SHP77 (cell line): Measurements from ENCODE around the gene B4GALT1.

Experiments
- DNase-seq, 2 experiments: peaks; one replicate each; lab custom pipeline; 2025; lab: John Stamatoyannopoulos, UW

B4GALT1 gene, protein sequence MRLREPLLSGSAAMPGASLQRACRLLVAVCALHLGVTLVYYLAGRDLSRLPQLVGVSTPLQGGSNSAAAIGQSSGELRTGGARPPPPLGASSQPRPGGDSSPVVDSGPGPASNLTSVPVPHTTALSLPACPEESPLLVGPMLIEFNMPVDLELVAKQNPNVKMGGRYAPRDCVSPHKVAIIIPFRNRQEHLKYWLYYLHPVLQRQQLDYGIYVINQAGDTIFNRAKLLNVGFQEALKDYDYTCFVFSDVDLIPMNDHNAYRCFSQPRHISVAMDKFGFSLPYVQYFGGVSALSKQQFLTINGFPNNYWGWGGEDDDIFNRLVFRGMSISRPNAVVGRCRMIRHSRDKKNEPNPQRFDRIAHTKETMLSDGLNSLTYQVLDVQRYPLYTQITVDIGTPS

DNA sequence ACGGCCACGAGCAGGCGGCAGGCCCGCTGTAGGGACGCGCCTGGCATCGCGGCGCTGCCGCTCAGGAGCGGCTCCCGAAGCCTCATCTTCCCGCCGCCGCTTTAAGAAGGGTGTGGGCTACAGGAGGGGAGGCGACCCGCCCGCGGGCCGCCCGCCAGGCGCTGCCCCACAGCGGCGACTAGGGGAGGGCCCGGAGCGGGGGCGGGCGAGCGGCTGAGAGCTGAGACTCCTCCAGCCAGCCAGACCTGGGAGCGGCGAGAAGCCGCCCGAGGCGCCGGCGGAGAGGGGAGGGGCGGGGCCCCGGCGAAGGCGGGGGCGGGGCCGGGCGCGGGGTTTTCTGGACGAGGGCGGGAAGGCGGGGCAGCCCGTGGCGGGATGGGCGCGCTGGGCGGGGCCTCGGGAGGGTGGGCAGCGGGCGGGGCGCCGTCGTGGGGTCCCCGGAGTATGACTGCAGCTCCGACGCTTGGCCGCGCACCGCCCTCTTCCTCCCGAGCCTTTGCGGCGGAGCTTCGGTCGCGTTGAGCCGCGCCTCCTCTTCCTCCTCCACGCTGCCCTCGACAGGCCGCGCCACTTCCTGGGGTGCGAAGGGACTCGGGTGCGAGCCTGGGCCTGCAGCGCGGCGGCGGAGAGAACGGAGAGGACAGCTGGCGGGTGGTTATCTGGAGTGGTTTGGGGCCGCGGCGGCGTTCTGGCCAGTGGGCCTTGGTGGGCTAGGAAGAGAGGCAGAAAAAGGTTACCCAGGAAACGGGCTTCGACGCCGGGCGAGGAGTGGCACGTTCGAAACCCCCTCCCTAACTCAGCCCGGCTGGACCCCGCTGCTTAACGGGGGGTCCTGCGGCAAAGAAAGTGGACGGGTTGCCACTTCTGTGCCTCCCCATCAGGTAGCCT, at the start of gene B4GALT1:
Gene B4GALT1, minus strand, starts transcription at position 253 of the 888 bp plus-strand sequence. Its CDS starts 167 bp downstream, at position 86.
- peak; percentile 61 to 65 for DNase-seq

GRCh38 chr9:33211695-33212393, 44.7 kb upstream of the B4GALT1 start:
- no peak for DNase-seq

DNA sequence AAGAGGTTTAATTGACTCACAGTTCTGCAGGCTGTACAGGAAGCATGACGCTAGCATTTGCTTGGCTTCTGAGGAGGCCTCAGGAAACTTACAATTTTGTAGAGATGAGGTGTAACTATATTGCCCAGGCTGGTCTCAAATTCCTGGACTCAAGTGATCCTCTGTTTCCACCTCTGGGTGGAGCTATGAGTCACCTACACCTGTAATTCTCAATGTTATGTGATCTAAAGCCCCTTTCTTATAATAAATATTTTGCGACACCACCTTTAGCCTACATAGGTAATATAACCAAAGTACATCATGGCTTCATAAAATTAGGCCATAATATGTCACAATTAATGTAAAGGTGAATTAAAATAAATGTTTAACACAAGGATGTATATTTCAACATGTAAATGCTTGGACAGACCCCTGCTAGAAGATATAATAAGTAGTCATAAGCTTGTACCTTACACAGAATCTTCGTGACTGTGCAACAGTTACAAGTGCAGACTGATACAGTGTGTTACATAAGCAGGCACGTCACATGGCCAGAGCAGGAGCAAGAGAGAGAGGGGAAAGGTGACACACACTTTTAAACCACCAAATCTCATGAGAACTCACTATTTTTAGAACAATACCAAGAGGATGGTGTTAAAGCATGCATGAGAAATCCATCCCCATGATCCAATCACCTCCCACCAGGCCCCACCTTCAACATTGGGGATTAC, 43.0 kb upstream of the B4GALT1 start:
- no peak for DNase-seq

DNA sequence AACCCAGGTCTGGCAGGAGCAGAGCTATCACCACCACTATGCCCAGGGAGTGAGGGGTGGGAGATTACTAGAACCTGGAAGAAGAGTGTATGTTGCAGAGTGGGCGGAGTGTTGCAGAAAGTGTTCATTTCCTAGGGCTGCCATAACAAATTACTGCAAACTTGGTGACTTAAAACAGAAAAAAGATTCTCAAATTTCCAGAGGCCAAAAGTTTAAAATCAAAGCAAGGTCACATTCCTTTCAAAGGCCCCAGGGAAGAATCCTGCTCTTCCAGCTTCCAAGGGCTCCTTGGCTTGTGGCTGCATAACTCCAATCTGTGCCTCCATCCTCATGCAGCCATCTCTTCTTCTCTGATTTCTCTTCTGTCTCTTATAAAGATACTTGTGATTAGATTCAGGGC, 42.3 kb upstream of the B4GALT1 start:
- no peak for DNase-seq

DNA sequence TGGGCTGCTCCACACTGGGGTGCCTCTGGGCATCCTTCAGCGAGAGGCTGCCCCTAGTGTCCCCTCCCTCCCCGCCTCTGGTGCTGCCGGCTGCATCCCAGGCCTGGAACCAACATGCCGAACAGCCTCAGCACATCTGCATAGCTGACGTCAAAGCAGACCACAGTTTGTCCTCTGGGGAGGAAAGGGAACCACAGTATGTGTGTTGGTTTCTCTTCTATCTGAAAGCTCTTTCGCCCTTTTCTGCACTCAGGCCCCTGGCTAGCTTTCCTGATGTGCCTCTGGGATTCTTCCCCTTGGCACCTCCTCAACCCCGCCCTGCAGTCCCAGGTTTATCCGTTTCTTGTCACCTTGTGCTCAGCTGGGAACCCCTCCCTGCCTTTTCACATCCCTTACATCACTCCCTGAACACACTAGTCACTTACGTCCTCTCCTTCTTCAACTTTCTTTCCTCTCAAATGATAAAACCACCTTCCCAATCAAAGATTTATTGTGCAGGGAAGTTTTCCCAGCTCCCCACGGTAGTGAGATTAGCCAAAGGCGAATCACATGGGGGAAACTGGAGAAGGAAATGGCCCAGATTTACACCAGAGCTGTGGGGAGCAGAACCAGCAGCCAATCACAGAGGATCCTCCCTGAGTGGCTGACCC, 35.5 kb upstream of the B4GALT1 start:
- DNase-seq: no peak

DNA sequence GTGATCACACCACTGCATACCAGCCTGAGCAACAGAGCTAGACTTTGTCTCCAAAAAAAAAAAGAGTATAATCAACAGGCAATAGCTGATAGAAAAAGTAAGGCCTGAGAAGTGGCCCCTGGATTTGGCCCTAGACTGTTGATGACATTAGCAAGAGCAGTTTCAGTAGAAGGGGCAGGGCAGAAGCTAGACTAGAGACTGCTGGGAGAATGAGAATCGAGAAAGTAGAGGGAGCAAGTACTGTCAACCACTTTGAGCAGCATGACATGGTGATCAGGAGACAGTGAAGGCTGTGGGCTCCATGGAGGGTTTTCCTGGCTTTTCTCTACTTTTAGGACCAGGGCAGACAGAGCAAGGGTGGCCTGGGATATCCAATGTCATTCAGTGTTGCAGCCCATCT, 34.9 kb upstream of the B4GALT1 start:
- no peak for DNase-seq

GRCh38 chr9:33198165-33198564, 31.0 kb upstream of the B4GALT1 start:
- DNase-seq: no peak

GRCh38 chr9:33197279-33198152, 30.4 kb upstream of the B4GALT1 start:
- DNase-seq: no peak

GRCh38 chr9:33196736-33197135, 29.6 kb upstream of the B4GALT1 start:
- DNase-seq: no peak

GRCh38 chr9:33193818-33194217, 26.7 kb upstream of the B4GALT1 start:
- DNase-seq: no peak

GRCh38 chr9:33192493-33193255, 25.5 kb upstream of the B4GALT1 start:
- DNase-seq: no peak

DNA sequence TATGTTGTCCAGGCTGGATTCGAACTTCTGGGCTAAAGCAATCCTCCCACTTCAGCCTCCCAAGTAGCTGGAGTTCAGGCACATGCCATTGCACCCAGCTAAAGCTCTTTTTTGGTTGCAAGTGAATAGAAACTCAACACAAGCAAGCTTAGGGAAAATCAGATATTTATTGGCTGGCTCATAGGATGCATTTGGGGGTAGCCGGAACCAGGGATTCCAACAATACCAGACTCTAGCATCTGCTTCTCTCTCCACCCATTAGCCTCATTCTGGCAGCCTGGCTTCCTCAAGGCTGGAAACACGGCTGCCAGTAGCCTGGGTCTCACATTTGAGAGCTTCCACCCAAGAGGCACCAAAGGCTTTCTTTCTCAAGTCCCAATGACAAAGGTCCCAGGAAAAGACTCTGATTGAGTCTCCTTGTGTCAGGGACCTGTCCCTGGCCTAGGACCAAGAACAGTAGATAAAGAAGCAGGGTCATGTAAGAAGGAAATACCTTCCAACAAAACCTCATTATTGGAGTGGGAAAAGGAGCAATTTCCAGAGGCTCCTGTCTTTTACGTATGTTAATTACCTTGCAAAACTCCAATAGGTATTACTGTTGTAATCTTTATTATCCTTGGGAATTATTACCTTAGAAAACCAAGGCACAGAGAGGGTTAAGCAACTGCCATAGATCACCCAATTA, 23.0 kb upstream of the B4GALT1 start:
- no peak for DNase-seq

DNA sequence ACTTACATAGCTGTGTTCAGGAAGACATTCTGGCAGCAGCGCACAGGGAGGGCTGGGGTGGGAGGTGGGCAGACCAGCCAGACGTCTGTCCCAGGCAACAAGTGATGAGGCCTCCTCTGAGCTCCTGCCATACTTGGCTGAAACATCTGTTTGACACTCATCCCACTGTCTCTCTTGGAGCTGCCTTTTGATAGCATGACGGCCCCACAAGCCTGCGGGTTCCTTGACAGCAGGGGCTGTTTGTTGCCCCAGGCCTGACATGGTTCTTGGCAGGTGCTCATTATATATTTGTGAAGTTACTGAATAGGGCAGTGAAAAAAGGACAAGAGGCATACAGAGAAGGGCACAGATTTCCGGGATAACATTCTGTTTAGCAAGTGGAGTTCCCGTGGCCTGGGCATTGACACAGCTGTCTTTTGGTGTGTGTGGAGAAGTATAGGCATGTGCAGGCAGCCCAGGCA, 22.2 kb upstream of the B4GALT1 start:
- no peak for DNase-seq

DNA sequence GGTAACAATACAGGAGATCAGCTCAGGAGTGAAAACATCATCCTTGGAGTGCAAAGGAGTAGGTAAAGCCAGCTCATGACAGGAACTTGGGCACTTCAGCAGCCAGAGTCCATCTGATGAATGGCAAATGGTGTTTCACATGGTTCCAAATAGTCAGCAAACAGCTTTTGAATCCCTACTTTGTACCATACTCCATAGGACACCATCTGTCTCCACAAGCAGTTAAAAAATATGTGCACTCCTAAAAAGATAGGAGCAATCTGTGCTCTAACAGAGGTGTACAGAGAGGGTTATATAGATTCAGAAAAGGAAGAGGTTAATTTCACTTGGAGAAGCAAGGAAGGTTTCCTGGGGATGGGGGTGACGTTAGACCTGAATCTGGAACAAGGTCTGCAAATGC, 21.6 kb upstream of the B4GALT1 start:
- DNase-seq: no peak

DNA sequence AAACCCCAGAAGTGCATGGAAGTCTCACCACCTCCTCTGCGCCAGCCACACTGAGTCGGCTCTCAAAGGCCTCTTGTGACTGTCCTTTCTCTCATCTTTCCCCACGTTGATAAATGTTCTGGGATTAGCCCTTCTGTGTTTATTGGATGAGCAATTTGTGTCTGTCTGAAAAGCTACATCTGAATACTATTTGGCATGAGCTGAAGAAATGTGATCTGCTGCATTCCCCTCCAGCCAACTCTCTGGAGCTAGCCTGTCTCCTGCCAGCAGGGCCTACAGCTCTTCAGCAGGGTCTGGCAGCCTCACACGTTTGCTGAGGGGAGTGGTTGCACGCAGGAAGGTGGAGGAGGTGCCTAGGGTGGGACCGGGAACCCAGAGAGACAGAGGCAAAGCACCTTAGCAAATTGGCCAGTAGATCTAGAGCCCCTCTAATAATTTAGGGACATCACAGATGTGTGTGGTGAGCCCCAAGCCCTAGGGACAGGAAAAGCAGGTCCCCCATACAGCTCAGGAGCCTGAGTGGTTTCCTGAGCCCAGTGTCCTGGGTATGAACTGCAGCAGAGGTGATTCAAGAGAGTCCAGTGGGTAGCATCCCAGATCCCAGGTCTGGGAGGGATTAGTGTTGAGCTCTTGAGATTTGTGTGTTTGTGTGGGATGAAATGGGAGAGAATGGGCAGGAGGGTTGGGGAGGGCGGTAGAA, 20.5 kb upstream of the B4GALT1 start:
- no peak for DNase-seq

- DNase-seq: no peak
Measured at GRCh38 chr9:33186457-33187168, 19.5 kb upstream of the B4GALT1 start.

DNA sequence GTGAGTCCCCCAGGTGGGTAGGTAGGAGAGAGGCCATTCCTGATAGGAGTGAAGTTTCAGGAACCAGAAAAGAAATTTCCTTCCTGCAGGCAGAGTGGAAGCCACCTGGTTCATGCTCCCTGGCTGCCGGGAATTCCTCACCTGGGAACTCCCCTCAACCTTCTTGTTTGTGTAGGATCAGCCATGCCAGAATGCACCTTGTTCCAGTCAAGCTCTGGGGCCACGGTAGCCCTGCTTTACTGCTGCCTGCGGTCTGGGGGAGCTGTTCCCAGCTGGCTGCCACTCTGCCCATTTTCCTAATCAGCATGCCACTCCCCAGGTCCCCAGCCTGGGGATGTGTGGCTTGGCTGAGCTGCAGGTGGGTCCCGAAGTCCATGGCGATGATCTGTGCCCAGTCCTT, 18.7 kb upstream of the B4GALT1 start:
- no peak for DNase-seq

- no peak for DNase-seq
Measured at GRCh38 chr9:33185406-33185805, 18.3 kb upstream of the B4GALT1 start.
